ENCODE data around the gene PEX5L.

PEX5L gene

GRCh38 chr3:179887295-179887943, 149.3 kb downstream of the PEX5L start:
- no peak for DNase-seq

GRCh38 chr3:179885950-179886349, 150.8 kb downstream of the PEX5L start:
- DNase-seq = no peak

- DNase-seq = no peak
Measured at GRCh38 chr3:179884136-179884535, 152.6 kb downstream of the PEX5L start.

GRCh38 chr3:179882292-179882691, 154.4 kb downstream of the PEX5L start:
- no peak for DNase-seq

- DNase-seq = no peak
Measured at GRCh38 chr3:179881791-179882190, 154.9 kb downstream of the PEX5L start.

GRCh38 chr3:179880868-179881267, 155.9 kb downstream of the PEX5L start:
- DNase-seq = no peak

GRCh38 chr3:179876440-179876839, 160.3 kb downstream of the PEX5L start:
- no peak for DNase-seq

GRCh38 chr3:179872842-179873241, 163.9 kb downstream of the PEX5L start:
- DNase-seq = no peak

- no peak for DNase-seq
Measured at GRCh38 chr3:179871782-179872181, 165.0 kb downstream of the PEX5L start.

GRCh38 chr3:179868715-179869114, 168.0 kb downstream of the PEX5L start:
- no peak for DNase-seq

- no peak for DNase-seq
Measured at GRCh38 chr3:179867961-179868360, 168.8 kb downstream of the PEX5L start.

GRCh38 chr3:179865861-179866505, 170.8 kb downstream of the PEX5L start:
- DNase-seq = no peak

GRCh38 chr3:179861953-179862352, 174.8 kb downstream of the PEX5L start:
- no peak for DNase-seq

GRCh38 chr3:179861292-179861691, 175.4 kb downstream of the PEX5L start:
- no peak for DNase-seq

GRCh38 chr3:179860275-179861107, 176.2 kb downstream of the PEX5L start:
- DNase-seq = no peak

GRCh38 chr3:179853176-179853575, 183.6 kb downstream of the PEX5L start:
- no peak for DNase-seq

GRCh38 chr3:179852142-179852905, 184.4 kb downstream of the PEX5L start:
- no peak for DNase-seq

- DNase-seq = no peak
Measured at GRCh38 chr3:179848711-179849110, 188.0 kb downstream of the PEX5L start.

- DNase-seq = no peak
Measured at GRCh38 chr3:179842061-179842460, 194.7 kb downstream of the PEX5L start.

GRCh38 chr3:179840985-179841384, 195.8 kb downstream of the PEX5L start:
- DNase-seq = no peak

- DNase-seq = no peak
Measured at GRCh38 chr3:179837374-179837773, 199.4 kb downstream of the PEX5L start.

- no peak for DNase-seq
Measured at GRCh38 chr3:179833294-179833693, 203.4 kb downstream of the PEX5L start.

- DNase-seq = no peak
Measured at GRCh38 chr3:179832333-179832854, 204.3 kb downstream of the PEX5L start.

Measured in NCI-H345 (cell line).